ENCODE results near the gene DGCR2. TPM values are rescaled to one million over a fixed set of nuclear protein-coding genes. Genes with fewer than 3 reads are reported as not detected.

DGCR2 gene
- total RNA-seq, 4 donors from 2014 or later: 42.5 to 75.2 (median 50.8) TPM

- no peak for DNase-seq
- Histone ChIP-seq H3K36me3 (peaks cover 0 to 4% (median 0%) of the 10 kb centered on the region in 3 donors), H3K27ac (peak overlapping the region; percentile 97 to 99 (median 98)), H3K4me3 (peak overlapping the region; percentile 82 to 100 (median 95)), H3K27me3 (no peaks in the 10 kb centered on the region), H3K9me3 (no peaks in the 10 kb centered on the region), H3K4me1 (peaks cover 25 to 65% (median 48%) of the 10 kb centered on the region in 3 donors)
- no peak for TF ChIP-seq POLR2A (IDR thresholded peaks at IDR 0.05)
- no peak for TF ChIP-seq CTCF (IDR thresholded peaks at IDR 0.05)
- WGBS, 2 donors: no CpG with 5 or more reads among the region's 47 CpGs
- intact Hi-C loops (cut with DNase I): no loop called here
These were observed 525 bp downstream of the DGCR2 start for GRCh38 chr22:19121631-19122142.

GRCh38 chr22:19120829-19121630 is 1.2 kb downstream of the DGCR2 start:
- no peak for DNase-seq
- WGBS, 2 donors: 16 to 25% methylated on average over 6 to 15 of the region's 23 CpGs
- intact Hi-C loops (cut with DNase I): no loop called here

GRCh38 chr22:19119949-19120348 is 2.3 kb downstream of the DGCR2 start:
- TF ChIP-seq POLR2A (IDR thresholded peaks at IDR 0.05) (no peak), CTCF (IDR thresholded peaks at IDR 0.05) (no peak)
- H3K27me3 ChIP-seq: no peaks in the 10 kb centered on the region

More at GRCh38 chr22:19120829-19121630, 1.2 kb downstream of the DGCR2 start:
- Histone ChIP-seq H3K4me3 (peak overlapping the region; percentile 82 to 100 (median 95)), H3K4me1 (peaks cover 30 to 66% (median 54%) of the 10 kb centered on the region in 3 donors), H3K27ac (peak overlapping the region; percentile 97 to 99 (median 98)), H3K27me3 (no peaks in the 10 kb centered on the region), H3K9me3 (no peaks in the 10 kb centered on the region), H3K36me3 (peaks cover 0 to 4% (median 0%) of the 10 kb centered on the region in 3 donors)
- TF ChIP-seq CTCF (IDR thresholded peaks at IDR 0.05): no peak
- TF ChIP-seq POLR2A (IDR thresholded peaks at IDR 0.05): peak in 1 of 4 donors; percentile 36

GRCh38 chr22:19118329-19118880 is 3.8 kb downstream of the DGCR2 start:
- Histone ChIP-seq H3K4me1 (peaks cover 30 to 88% (median 59%) of the 10 kb centered on the region in 3 donors), H3K9me3 (no peaks in the 10 kb centered on the region), H3K4me3 (no peak overlapping the region), H3K36me3 (peaks cover 0 to 20% (median 0%) of the 10 kb centered on the region in 3 donors), H3K27me3 (no peaks in the 10 kb centered on the region), H3K27ac (peak overlapping the region in 1 of 4 donors; percentile 24)
- intact Hi-C loops (cut with DNase I): no loop called here
- no peak for TF ChIP-seq POLR2A (IDR thresholded peaks at IDR 0.05)
- no peak for TF ChIP-seq CTCF (IDR thresholded peaks at IDR 0.05)
- 63 to 78% methylated on average over 4 of the region's 4 CpGs for WGBS, 2 donors
- DNase-seq: no peak

More at GRCh38 chr22:19119949-19120348, 2.3 kb downstream of the DGCR2 start:
- no peak for DNase-seq
- Histone ChIP-seq H3K4me1 (peaks cover 30 to 77% (median 56%) of the 10 kb centered on the region in 3 donors), H3K9me3 (no peaks in the 10 kb centered on the region), H3K4me3 (peak overlapping the region in 2 of 4 donors; percentile 99 to 100), H3K27ac (peak overlapping the region; percentile 25 to 99 (median 98)), H3K36me3 (peaks cover 0 to 12% (median 0%) of the 10 kb centered on the region in 3 donors)
- intact Hi-C loops (cut with DNase I): no loop called here
- 41 to 92% methylated on average over 2 to 5 of the region's 8 CpGs for WGBS, 2 donors

- Histone ChIP-seq H3K4me1 (peaks cover 22 to 91% (median 55%) of the 10 kb centered on the region in 3 donors), H3K36me3 (peaks cover 0 to 20% (median 0%) of the 10 kb centered on the region in 3 donors), H3K27ac (peak overlapping the region in 3 of 4 donors; percentile 5 to 46 (median 18)), H3K27me3 (no peaks in the 10 kb centered on the region), H3K4me3 (no peak overlapping the region), H3K9me3 (no peaks in the 10 kb centered on the region)
- TF ChIP-seq CTCF (IDR thresholded peaks at IDR 0.05) (no peak), POLR2A (IDR thresholded peaks at IDR 0.05) (no peak)
- DNase-seq: no peak
- WGBS, 2 donors: 34 to 55% methylated on average over 8 to 9 of the region's 9 CpGs
- intact Hi-C loops (cut with DNase I): no loop called here
These were observed 5.1 kb downstream of the DGCR2 start for GRCh38 chr22:19117111-19117512.

Data from esophagus squamous epithelium (tissue), 5 donors.